GM12865 (cell line): Measurements from ENCODE around the gene PKLR.

Experiments used
- DNase-seq: peaks from one replicate; pipeline ENCODE4 v3.0.0; 2010; ENCODE audit warnings: low read depth
- H3K4me3 ChIP-seq: 2 replicates; pipeline ENCODE4 v1.5.1; 2011; ENCODE audit warnings: mild to moderate bottlenecking, low read depth, low read length, control low read depth
- TF ChIP-seq, protein P1 (sequence below): IDR thresholded peaks from 2 replicates; pipeline ENCODE4 v1.5.1; 2011; ENCODE audit warnings: low read length, control low read depth, low read depth, inconsistent platforms; ENCODE audit not compliant: insufficient read depth; ENCODE audit errors: missing control alignments

Gene PKLR

DNA sequence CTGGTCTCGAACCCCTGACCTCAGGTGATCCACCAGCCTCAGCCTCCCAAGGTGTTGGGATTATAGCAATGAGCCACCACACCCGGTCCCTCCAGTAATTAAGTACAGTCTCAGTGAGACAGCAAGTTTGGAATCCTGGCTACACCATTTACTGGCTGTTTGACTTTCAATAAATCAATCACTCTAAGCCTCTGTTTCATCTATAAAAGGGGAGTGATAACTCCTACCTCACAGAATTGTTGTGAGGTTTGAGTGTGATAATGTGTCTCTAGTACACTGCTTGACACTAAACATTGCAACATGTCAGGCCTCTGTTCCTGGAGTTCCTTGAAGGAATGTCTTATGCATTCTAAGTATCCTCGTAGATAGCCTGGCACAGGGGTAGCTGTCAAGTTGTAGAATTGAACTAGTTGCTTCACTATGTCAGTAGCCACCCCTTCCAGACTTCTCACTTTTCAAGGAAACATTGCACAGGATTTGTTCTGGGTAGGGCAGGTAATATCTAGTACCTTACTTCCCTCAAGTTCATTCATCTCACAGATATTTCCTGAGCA, 58.4 kb downstream of the PKLR start:
- H3K4me3 ChIP-seq: peak overlapping the region; percentile 59
- TF ChIP-seq, protein P1, sequence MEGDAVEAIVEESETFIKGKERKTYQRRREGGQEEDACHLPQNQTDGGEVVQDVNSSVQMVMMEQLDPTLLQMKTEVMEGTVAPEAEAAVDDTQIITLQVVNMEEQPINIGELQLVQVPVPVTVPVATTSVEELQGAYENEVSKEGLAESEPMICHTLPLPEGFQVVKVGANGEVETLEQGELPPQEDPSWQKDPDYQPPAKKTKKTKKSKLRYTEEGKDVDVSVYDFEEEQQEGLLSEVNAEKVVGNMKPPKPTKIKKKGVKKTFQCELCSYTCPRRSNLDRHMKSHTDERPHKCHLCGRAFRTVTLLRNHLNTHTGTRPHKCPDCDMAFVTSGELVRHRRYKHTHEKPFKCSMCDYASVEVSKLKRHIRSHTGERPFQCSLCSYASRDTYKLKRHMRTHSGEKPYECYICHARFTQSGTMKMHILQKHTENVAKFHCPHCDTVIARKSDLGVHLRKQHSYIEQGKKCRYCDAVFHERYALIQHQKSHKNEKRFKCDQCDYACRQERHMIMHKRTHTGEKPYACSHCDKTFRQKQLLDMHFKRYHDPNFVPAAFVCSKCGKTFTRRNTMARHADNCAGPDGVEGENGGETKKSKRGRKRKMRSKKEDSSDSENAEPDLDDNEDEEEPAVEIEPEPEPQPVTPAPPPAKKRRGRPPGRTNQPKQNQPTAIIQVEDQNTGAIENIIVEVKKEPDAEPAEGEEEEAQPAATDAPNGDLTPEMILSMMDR: no peak
- DNase-seq: no peak

DNA sequence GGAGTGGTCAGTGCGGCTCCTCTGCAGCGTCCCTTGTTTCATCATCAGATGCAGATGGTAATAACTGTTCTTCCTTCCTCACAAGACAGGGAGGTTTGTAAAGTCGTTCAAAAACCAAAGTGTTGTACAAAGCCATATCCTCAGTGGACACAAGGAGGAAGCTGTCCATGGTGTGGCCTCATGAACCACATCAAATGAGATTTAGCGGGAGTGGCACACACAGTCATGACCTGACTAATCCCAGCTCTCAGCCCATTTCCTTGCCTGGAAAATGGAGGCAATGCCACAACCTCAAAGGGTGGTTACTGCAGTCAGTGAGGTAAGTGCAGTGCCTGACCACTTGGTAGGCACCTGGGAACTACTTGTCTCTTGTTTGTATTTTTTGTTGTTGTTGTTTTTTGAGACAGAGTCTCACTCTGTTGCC, 59.4 kb downstream of the PKLR start:
- DNase-seq: no peak
- TF ChIP-seq, protein P1: no peak
- no peak overlapping the region for H3K4me3 ChIP-seq

DNA sequence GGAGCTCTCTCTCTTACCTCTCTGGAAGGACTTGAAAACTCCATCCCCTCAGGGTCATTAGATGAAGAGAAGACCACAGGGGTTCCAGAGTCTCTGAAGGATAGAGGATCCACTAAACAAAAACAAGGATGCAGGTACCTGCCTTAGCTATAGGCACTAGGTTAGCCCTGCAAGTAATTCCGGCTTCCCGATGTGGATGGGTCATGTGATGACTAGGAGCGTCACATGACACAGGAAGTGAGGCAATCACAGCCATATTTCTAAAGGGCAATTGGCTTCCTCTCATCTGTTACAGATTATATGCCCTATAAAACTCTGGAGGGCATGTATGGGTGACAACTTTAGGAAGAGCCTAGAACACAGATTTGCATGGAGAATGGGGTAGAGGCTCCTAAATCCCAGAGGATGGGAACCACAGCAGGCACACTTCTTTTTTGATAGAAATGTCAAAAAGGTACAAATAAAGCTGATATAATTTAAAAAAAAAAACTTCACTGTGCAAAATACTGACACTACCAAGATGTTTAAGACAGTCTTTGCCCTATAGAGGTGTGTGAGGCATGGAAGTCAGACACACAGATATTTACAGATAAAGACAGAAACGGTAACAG, 60.1 kb downstream of the PKLR start:
- DNase-seq: peak; percentile 79
- TF ChIP-seq, protein P1: no peak
- H3K4me3 ChIP-seq: peak overlapping the region; percentile 53
